Vagina (tissue), 2 donors: ENCODE measurements around the gene RNF213. TPM values are rescaled to one million over a fixed set of nuclear protein-coding genes. Genes with fewer than 3 reads are reported as not detected.

Source experiments
- DNase-seq, 2 donors: peaks; one replicate each; pipeline ENCODE4 v3.0.0-alpha.2; 2017; ENCODE audit errors: extremely low spot score in 2 of 2
- H3K27ac ChIP-seq: fragments of 200-600 bp; sonication (generic); one replicate; pipeline ENCODE4 v1.5.1; 2019
- H3K27me3 ChIP-seq: fragments of 200-600 bp; sonication (generic); one replicate; pipeline ENCODE4 v1.5.1; 2019
- H3K36me3 ChIP-seq, 2 donors: fragments of 200-600 bp; sonication (generic); one replicate each; pipeline ENCODE4 v1.5.1; 2017 to 2019
- H3K4me1 ChIP-seq: fragments of 200-600 bp; sonication (generic); one replicate; pipeline ENCODE4 v1.5.1; 2019
- H3K4me3 ChIP-seq, 2 donors: fragments of 200-600 bp; sonication (generic); 1 replicate in 1 of 2; 2 replicates in 1 of 2; pipeline ENCODE4 v1.5.1; 2016 to 2019
- H3K9me3 ChIP-seq: fragments of 200-600 bp; sonication (generic); one replicate; pipeline ENCODE4 v1.5.1; 2019
- POLR2A ChIP-seq, 2 donors: fragments of 450-650 bp; IDR thresholded peaks; one replicate each; pipeline ENCODE4 v1.6.1; 2017; ENCODE audit warnings: antibody characterized with exemption in 2 of 2, mild to moderate bottlenecking in 2 of 2, moderate library complexity in 2 of 2
- POLR2AphosphoS5 ChIP-seq, 2 donors: sonication (generic); formaldehyde crosslinking; IDR thresholded peaks; one replicate each; pipeline ENCODE4 v1.9.0; 2017; ENCODE audit warnings: antibody characterized with exemption in 2 of 2, mild to moderate bottlenecking in 2 of 2, low read depth in 1 of 2; ENCODE audit not compliant: insufficient read depth in 1 of 2
- intact Hi-C: fragments of 100-400 bp; cut with DNase I; formaldehyde crosslinking; loops from one replicate; pipeline ENCODE4 v1.15.1; 2023
- total RNA-seq: library from RNA; depleted of rRNA; stranded (reverse); fragments of >200 nt; gene quantifications from one replicate; pipeline ENCODE4 v1.2.3, GENCODE V29; 2016
- TF ChIP-seq, protein P1 (sequence below), 3 experiments: fragments of 450-650 bp in 2 of 3; fragments of 200-600 bp in 1 of 3; sonication (generic) in 1 of 3; IDR thresholded peaks; one replicate each; pipeline ENCODE4 v1.5.1; 2017 to 2019; ENCODE audit warnings: antibody characterized with exemption in 3 of 3, mild to moderate bottlenecking in 2 of 3, moderate library complexity in 2 of 3

The RNF213 gene
- total RNA-seq, 1 donor from 2014 or later: 144 TPM

DNA sequence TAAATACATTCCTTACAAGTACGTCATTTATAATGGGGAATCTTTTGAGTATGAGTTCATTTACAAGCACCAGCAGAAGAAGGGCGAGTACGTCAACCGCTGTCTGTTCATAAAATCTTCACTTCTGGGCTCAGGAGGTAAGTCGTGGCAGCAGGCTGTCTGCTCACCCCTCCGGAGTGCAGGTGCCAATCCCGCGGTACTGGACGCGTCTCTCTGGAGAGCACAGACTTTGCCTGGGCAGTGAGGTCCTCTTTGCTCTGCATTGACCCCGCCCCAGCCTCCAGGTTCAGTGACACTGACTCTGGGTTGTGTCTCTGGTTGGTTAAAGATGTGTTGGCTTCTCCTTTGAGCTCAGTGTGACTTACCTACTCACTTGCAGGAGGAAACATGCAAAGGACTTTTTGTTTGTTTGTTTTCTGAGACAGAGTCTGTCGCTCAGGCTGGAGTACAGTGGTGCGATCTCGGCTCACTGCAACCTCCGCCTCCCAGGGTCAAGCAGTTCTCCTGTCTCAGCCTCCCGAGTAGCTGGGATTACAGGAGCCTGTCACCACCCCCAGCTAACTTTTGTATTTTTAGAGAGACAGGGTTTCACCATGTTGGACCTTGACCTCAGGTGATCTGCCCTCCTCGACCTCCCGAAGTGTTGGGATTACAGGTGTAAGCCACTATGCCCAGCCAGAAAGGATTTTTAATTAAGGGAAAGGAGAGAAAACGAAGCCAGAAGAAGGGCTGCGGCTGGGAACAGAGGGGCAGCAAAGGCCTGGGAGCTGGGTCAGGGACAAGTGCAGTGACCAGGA, 31.2 kb downstream of the RNF213 start:
- Histone ChIP-seq H3K4me3 (no peak overlapping the region), H3K9me3 (no peaks in the 10 kb centered on the region), H3K27me3 (no peaks in the 10 kb centered on the region), H3K27ac (no peak overlapping the region), H3K36me3 (peaks cover 0 to 85% of the 10 kb centered on the region in 2 donors), H3K4me1 (no peaks in the 10 kb centered on the region)
- DNase-seq: no peak
- TF ChIP-seq, protein P1, sequence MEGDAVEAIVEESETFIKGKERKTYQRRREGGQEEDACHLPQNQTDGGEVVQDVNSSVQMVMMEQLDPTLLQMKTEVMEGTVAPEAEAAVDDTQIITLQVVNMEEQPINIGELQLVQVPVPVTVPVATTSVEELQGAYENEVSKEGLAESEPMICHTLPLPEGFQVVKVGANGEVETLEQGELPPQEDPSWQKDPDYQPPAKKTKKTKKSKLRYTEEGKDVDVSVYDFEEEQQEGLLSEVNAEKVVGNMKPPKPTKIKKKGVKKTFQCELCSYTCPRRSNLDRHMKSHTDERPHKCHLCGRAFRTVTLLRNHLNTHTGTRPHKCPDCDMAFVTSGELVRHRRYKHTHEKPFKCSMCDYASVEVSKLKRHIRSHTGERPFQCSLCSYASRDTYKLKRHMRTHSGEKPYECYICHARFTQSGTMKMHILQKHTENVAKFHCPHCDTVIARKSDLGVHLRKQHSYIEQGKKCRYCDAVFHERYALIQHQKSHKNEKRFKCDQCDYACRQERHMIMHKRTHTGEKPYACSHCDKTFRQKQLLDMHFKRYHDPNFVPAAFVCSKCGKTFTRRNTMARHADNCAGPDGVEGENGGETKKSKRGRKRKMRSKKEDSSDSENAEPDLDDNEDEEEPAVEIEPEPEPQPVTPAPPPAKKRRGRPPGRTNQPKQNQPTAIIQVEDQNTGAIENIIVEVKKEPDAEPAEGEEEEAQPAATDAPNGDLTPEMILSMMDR (IDR thresholded peaks at IDR 0.05): no peak
- TF ChIP-seq POLR2AphosphoS5 (IDR thresholded peaks at IDR 0.05; ENCODE audit: insufficient read depth in 1 of 2, low read depth in 1 of 2): no peak
- no peak for TF ChIP-seq POLR2A (IDR thresholded peaks at IDR 0.05)
- intact Hi-C loops: no loop called here

DNA sequence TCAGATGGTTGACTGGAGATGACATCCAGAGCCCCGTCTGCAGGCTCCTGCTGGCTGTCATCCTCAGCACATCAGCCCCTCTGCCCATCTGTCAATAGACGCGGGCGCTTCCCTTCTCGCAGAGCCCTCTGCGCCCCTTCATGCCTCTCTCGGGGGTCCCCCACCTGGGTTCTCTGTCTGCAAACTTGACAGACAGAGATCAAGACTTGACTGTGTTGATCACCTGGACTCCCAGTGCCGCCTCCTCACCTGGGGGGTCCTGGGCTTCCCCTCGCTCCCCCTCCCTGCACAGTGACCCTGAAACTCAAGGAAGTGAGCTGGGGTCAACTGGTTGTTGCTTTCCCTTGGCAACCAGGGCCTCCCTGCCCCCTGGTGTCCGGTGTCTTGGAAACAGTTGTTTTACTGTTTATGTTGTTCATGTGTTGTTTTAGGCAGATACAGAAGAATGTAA, 31.9 kb downstream of the RNF213 start:
- Histone ChIP-seq H3K4me1 (no peaks in the 10 kb centered on the region), H3K9me3 (no peaks in the 10 kb centered on the region), H3K27me3 (no peaks in the 10 kb centered on the region), H3K27ac (no peak overlapping the region), H3K36me3 (peaks cover 0 to 89% of the 10 kb centered on the region in 2 donors), H3K4me3 (no peak overlapping the region)
- TF ChIP-seq POLR2AphosphoS5 (IDR thresholded peaks at IDR 0.05; ENCODE audit: insufficient read depth in 1 of 2, low read depth in 1 of 2) (no peak), POLR2A (IDR thresholded peaks at IDR 0.05) (no peak)
- TF ChIP-seq, protein P1 (IDR thresholded peaks at IDR 0.05): no peak
- no peak for DNase-seq
- intact Hi-C loops: no loop called here

DNA sequence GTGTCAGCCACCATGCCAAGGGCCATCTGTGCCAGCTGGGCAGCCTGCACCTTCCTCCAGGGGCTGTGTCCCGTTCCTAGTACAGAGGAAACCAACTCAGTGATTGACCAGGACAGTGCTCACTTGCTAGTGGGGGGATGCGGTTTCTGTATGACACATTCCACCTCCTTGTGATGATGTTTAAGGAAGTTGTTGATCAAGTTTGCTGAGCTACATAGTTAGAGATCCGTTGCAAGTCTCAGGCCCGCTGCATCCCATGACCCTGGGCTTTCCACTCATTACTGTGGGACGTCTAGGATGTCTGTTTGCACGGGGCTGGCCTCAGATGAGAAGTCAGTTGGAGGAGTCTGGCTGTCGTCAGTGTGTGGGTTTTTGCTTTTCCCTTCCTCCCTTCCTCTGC, 33.6 kb downstream of the RNF213 start:
- H3K4me3 ChIP-seq: no peak overlapping the region
- no peak overlapping the region for H3K27ac ChIP-seq
- intact Hi-C loops: no loop called here
- H3K4me1 ChIP-seq: no peaks in the 10 kb centered on the region
- no peak for DNase-seq
- no peaks in the 10 kb centered on the region for H3K27me3 ChIP-seq
- peaks cover 0 to 91% of the 10 kb centered on the region in 2 donors for H3K36me3 ChIP-seq
- H3K9me3 ChIP-seq: no peaks in the 10 kb centered on the region
- no peak for TF ChIP-seq POLR2A (IDR thresholded peaks at IDR 0.05)
- TF ChIP-seq POLR2AphosphoS5 (IDR thresholded peaks at IDR 0.05; ENCODE audit: insufficient read depth in 1 of 2, low read depth in 1 of 2): no peak
- TF ChIP-seq, protein P1 (IDR thresholded peaks at IDR 0.05): no peak

DNA sequence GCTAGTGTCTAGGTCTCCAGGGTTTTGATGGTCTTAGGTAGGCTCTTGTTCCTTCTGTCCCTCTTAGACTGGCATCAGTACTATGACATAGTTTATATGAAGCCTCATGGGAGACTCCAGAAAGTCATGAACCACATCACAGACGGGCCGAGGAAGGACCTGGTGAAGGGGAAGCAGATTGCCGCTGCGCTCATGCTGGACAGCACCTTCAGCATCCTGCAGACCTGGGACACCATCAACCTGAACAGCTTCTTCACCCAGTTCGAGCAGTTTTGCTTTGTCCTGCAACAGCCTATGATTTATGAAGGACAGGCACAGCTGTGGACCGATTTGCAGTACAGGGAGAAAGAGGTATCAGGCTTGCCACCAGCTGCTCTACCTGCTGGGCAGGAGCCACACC, 34.0 kb downstream of the RNF213 start:
- peaks cover 0 to 90% of the 10 kb centered on the region in 2 donors for H3K36me3 ChIP-seq
- intact Hi-C loops: no loop called here
- H3K27me3 ChIP-seq: no peaks in the 10 kb centered on the region

More for the DNA sequence above, 34.0 kb downstream of the RNF213 start:
- no peak for DNase-seq
- Histone ChIP-seq H3K4me1 (no peaks in the 10 kb centered on the region), H3K27ac (no peak overlapping the region), H3K4me3 (no peak overlapping the region), H3K9me3 (no peaks in the 10 kb centered on the region)
- TF ChIP-seq POLR2A (IDR thresholded peaks at IDR 0.05) (no peak), POLR2AphosphoS5 (IDR thresholded peaks at IDR 0.05; ENCODE audit: insufficient read depth in 1 of 2, low read depth in 1 of 2) (no peak)
- TF ChIP-seq, protein P1 (IDR thresholded peaks at IDR 0.05): no peak
